H1 (cell line): ENCODE data around the gene PLP2. TPM values are rescaled to one million over a fixed set of nuclear protein-coding genes. Genes with fewer than 3 reads are reported as not detected.

Source experiments
- EGR1 ChIP-seq: IDR thresholded peaks from 2 replicates; pipeline ENCODE4 v1.6.1; 2011; ENCODE audit warnings: low read depth, low read length, borderline replicate concordance
- EZH2 ChIP-seq: fragments of 200-600 bp; sonication (generic); IDR thresholded peaks from 2 replicates; pipeline ENCODE4 v1.7.1; 2012; ENCODE audit warnings: low read depth, mild to moderate bottlenecking, moderate library complexity, low read length, inconsistent platforms; ENCODE audit not compliant: severe bottlenecking
- POLR2A ChIP-seq, 2 experiments: IDR thresholded peaks; 1 replicate in 1 of 2; 2 replicates in 1 of 2; pipeline ENCODE4 v1.6.1; 2011; ENCODE audit warnings: low read depth in 2 of 2, low read length in 2 of 2, mild to moderate bottlenecking in 2 of 2; ENCODE audit errors: control extremely low read depth in 1 of 2
- SAP30 ChIP-seq: fragments of 300-600 bp; sonication (generic); IDR thresholded peaks from 2 replicates; pipeline ENCODE4 v1.7.1; 2012; ENCODE audit warnings: low read length, moderate library complexity, mild to moderate bottlenecking, inconsistent platforms; ENCODE audit not compliant: insufficient read depth, insufficient replicate concordance
- SP2 ChIP-seq: IDR thresholded peaks from 2 replicates; pipeline ENCODE4 v1.6.1; 2012; ENCODE audit warnings: mild to moderate bottlenecking, low read length, inconsistent platforms
- SP4 ChIP-seq: IDR thresholded peaks from 2 replicates; pipeline ENCODE4 v1.6.1; 2012; ENCODE audit warnings: low read length, inconsistent platforms
- TEAD4 ChIP-seq: IDR thresholded peaks from 2 replicates; pipeline ENCODE4 v1.6.1; 2012; ENCODE audit warnings: low read depth, low read length, inconsistent platforms, mixed read lengths
- polyA plus RNA-seq, 7 experiments: library from polyadenylated mRNA; depleted of rRNA in 3 of 7; stranded (reverse) in 5 of 7; unstranded in 2 of 7; fragments of >200 nt in 5 of 7; fragments of 200-250 nt in 2 of 7; gene quantifications; 1 replicate in 5 of 7; 2 replicates in 1 of 7; 4 replicates in 1 of 7; pipeline versions ENCODE4 v1.2.1 to v1.2.3, GENCODE V29; 2011 to 2013; ENCODE audit warnings: missing spikeins in 2 of 7, mixed read lengths in 2 of 7
- total RNA-seq: library from RNA; stranded (reverse); fragmentation: NEBNext Ultra II Directional; extraction: Animal tissue kit (Norgen Biotek cat#: 25700); gene quantifications from 2 replicates; pipeline ENCODE4 v1.2.1, GENCODE V29; 2021

PLP2 gene
- total and polyA plus RNA-seq, 2 of the 8 experiments (the other 6 are each of a cell fraction or from before 2014, with no cell fraction given): 10.3 to 23.4 TPM

DNA sequence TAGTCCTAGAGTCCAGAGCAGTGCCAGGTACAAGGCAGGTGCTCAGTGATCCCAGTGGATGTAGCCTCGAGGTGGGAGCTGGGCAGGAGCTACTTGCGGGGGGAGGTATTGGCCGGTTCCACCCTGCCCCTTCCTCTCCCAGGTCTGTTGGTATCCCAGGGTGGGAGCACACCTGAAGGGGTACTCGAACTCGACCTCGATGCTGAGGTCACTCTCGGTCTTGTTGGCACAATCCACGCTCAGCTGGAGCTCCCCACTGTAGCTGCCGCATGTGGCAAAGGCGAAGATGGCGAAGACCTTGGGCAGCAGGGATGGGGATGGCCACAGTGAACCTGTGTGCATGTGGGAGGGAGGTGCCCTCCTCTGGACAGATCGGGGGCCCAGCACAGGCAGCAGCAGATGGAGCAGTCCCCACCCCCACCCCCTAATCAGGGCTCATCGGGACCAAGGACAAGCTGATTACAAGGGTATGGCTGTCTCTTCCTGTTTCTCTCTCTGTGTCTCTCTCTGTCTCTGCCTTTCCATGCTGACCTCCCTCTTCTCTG, 25.9 kb downstream of the PLP2 start (continued):
- TF ChIP-seq SP4 (no peak), SP2 (no peak), TEAD4 (no peak), POLR2A (IDR thresholded peaks at IDR 0.05; ENCODE audit: control extremely low read depth in 1 of 2, low read depth in 2 of 2, low read length in 2 of 2) (no peak), EZH2 (no peak), SAP30 (no peak), EGR1 (no peak)
